ENCODE results near the gene KLHL29. TPM values are rescaled to one million over a fixed set of nuclear protein-coding genes. Genes with fewer than 3 reads are reported as not detected.
A peak's percentile ranks its signal among the peaks of the same experiment; 100 is the strongest.
"Not testable (repeated sequence)": the region's sequence is repeated elsewhere in the genome, so short reads cannot be mapped to it uniquely, and the experiment has no call there.

The KLHL29 gene
- total RNA-seq, 1 donor from 2014 or later: 5.0 TPM

- Histone ChIP-seq H3K27me3 (ENCODE audit: control insufficient read depth, insufficient read depth, low read length) (no peaks in the 10 kb centered on the region), H3K4me3 (ENCODE audit: low read depth, low read length) (no peak overlapping the region), H3K36me3 (ENCODE audit: control insufficient read depth, insufficient read depth, low read length) (no peaks in the 10 kb centered on the region)
- peak; percentile 63 for DNase-seq (ENCODE audit: low read depth)
- TF ChIP-seq CTCF (IDR thresholded peaks at IDR 0.05; ENCODE audit: insufficient read depth, low read length, severe bottlenecking): no peak
- FAIRE-seq: no peak
These were observed 5.2 kb downstream of the KLHL29 start for GRCh38 chr2:23390152-23390551.

- H3K36me3 ChIP-seq (ENCODE audit: control insufficient read depth, insufficient read depth, low read length); FAIRE-seq; DNase-seq (ENCODE audit: low read depth): not testable (repeated sequence)
These were observed 6.3 kb downstream of the KLHL29 start for GRCh38 chr2:23391237-23391736.

GRCh38 chr2:23393722-23394121 lies 8.7 kb downstream of the KLHL29 start:
- H3K4me3 ChIP-seq (ENCODE audit: low read depth, low read length): no peak overlapping the region
- H3K27me3 ChIP-seq (ENCODE audit: control insufficient read depth, insufficient read depth, low read length): no peaks in the 10 kb centered on the region
- FAIRE-seq (no peak), DNase-seq (ENCODE audit: low read depth) (no peak)
- no peak for TF ChIP-seq CTCF (IDR thresholded peaks at IDR 0.05; ENCODE audit: insufficient read depth, low read length, severe bottlenecking)
- H3K36me3 ChIP-seq (ENCODE audit: control insufficient read depth, insufficient read depth, low read length): no peaks in the 10 kb centered on the region

More at GRCh38 chr2:23391237-23391736, 6.3 kb downstream of the KLHL29 start:
- not testable (repeated sequence) for H3K27me3 ChIP-seq (ENCODE audit: control insufficient read depth, insufficient read depth, low read length); H3K4me3 ChIP-seq (ENCODE audit: low read depth, low read length)

GRCh38 chr2:23394700-23395099 lies 9.7 kb downstream of the KLHL29 start:
- DNase-seq (ENCODE audit: low read depth) (no peak), FAIRE-seq (no peak)
- Histone ChIP-seq H3K27me3 (ENCODE audit: control insufficient read depth, insufficient read depth, low read length) (no peaks in the 10 kb centered on the region), H3K4me3 (ENCODE audit: low read depth, low read length) (no peak overlapping the region), H3K36me3 (ENCODE audit: control insufficient read depth, insufficient read depth, low read length) (no peaks in the 10 kb centered on the region)
- TF ChIP-seq CTCF (IDR thresholded peaks at IDR 0.05; ENCODE audit: insufficient read depth, low read length, severe bottlenecking): no peak

GRCh38 chr2:23397478-23397877 lies 12.5 kb downstream of the KLHL29 start:
- FAIRE-seq (no peak), DNase-seq (ENCODE audit: low read depth) (no peak)
- Histone ChIP-seq H3K27me3 (ENCODE audit: control insufficient read depth, insufficient read depth, low read length) (no peaks in the 10 kb centered on the region), H3K36me3 (ENCODE audit: control insufficient read depth, insufficient read depth, low read length) (no peaks in the 10 kb centered on the region), H3K4me3 (ENCODE audit: low read depth, low read length) (no peak overlapping the region)
- TF ChIP-seq CTCF (IDR thresholded peaks at IDR 0.05; ENCODE audit: insufficient read depth, low read length, severe bottlenecking): no peak

GRCh38 chr2:23399674-23400261 lies 14.8 kb downstream of the KLHL29 start:
- no peak for FAIRE-seq
- no peak for TF ChIP-seq CTCF (IDR thresholded peaks at IDR 0.05; ENCODE audit: insufficient read depth, low read length, severe bottlenecking)
- Histone ChIP-seq H3K36me3 (ENCODE audit: control insufficient read depth, insufficient read depth, low read length) (no peaks in the 10 kb centered on the region), H3K4me3 (ENCODE audit: low read depth, low read length) (no peak overlapping the region), H3K27me3 (ENCODE audit: control insufficient read depth, insufficient read depth, low read length) (no peaks in the 10 kb centered on the region)
- DNase-seq (ENCODE audit: low read depth): no peak
